OCI-LY3 (cell line): ENCODE results near the gene MAPKAP1.

Source experiments
- CTCF ChIP-seq: fragments of 200-600, 300-600 bp; sonication (generic); IDR thresholded peaks from 2 replicates; pipeline ENCODE4 v1.5.1; 2014; ENCODE audit warnings: antibody characterized with exemption, low read length, low read depth
- EZH2phosphoT487 ChIP-seq: fragments of 200-600 bp; shearing (Covaris generic); IDR thresholded peaks from 2 replicates; pipeline ENCODE4 v1.6.1; 2018; ENCODE audit warnings: antibody characterized with exemption, mixed run types, low read depth

GRCh38 chr9:125699870-125700269 is 7.1 kb downstream of the MAPKAP1 start:
- TF ChIP-seq CTCF, result no peak
- no peak for TF ChIP-seq EZH2phosphoT487
